HuH-7.5 (cell line): ENCODE data around the gene HPCAL4.

ENCODE experiments used
- DNase-seq: peaks from one replicate; pipeline ENCODE4 v3.0.0; 2011; ENCODE audit warnings: low spot score

Gene HPCAL4

DNA sequence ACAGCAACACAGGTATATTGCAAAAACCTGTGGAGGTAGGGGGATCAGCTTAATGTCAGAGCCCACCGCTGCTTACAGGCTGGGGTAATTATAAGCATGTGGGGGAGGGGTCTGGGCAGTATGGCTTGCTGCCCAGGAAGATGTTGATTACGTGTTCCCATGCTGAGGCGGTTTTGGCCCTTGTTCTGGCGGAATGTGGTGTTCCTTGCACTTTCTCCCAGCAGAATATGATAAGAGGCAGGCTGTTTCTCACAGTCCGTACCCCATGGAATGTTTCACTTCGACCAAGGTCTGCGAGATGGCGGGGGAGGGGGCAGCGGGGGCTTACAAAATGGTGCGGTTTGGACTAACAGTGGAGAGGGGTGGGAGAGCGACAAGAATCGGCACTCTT lies 9.8 kb upstream of the HPCAL4 start:
- DNase-seq = no peak

DNA sequence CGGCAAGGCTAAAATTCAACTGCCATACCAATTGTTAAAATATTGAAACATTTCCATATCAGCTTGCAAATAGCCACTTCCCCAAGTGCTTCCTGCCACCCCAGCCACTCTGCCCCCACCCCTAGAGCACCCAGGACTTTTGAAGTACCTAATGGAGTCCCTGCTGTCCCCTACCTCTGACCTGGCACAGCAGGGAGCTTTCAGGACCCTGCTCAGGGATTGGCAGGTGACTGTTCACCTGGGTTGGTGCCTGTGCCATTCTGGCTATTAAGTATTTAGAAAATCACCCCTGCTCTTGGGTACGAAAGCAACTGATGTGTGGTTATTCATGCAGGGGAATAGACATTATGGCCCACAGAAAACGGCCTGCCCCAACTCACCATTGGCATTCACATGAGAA lies 9.1 kb upstream of the HPCAL4 start:
- no peak for DNase-seq

DNA sequence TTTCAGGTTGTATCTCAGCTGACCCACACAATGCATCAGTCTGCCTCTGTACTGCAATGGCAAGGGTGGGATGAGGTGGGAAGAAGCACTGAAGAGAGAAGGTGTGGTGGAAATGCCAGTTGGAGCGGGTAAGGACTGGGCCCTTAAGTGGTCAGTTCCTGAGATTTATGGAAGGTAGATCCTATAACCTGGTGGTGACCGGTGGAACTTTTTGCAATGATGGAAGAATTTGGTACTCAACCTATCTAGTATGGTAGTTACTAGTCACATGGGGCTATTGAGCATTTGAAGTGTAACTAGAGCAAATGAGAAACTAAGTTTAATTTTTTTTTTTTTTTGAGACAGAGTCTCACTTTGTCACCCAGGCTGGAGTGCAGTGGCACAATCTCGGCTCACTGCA lies 8.2 kb upstream of the HPCAL4 start:
- no peak for DNase-seq

GRCh38 chr1:39698568-39698967 lies 7.3 kb upstream of the HPCAL4 start:
- no peak for DNase-seq

- no peak for DNase-seq
Measured at GRCh38 chr1:39696448-39696847, 5.2 kb upstream of the HPCAL4 start.

GRCh38 chr1:39695016-39695415 lies 3.8 kb upstream of the HPCAL4 start:
- no peak for DNase-seq

DNA sequence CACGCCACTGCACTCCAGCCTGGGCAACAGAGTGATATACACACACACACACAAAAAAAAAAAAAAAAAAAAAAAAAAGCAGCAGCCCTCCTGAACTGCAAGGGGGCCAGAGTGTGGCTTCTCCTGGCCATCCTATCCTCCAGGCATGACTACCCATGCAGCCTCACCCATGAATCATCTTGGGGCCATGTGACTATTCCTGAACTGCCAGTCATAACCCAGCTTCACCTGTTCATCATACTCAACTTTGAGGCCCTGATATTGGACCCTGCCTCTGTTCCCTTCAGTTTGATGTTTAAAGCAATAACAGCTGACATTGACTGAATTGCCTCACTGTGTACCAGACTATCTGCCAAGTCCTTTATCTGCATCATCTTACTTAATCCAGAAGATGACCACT lies 2.8 kb upstream of the HPCAL4 start:
- no peak for DNase-seq

GRCh38 chr1:39692152-39693074 lies 1.2 kb upstream of the HPCAL4 start:
- DNase-seq = no peak

DNA sequence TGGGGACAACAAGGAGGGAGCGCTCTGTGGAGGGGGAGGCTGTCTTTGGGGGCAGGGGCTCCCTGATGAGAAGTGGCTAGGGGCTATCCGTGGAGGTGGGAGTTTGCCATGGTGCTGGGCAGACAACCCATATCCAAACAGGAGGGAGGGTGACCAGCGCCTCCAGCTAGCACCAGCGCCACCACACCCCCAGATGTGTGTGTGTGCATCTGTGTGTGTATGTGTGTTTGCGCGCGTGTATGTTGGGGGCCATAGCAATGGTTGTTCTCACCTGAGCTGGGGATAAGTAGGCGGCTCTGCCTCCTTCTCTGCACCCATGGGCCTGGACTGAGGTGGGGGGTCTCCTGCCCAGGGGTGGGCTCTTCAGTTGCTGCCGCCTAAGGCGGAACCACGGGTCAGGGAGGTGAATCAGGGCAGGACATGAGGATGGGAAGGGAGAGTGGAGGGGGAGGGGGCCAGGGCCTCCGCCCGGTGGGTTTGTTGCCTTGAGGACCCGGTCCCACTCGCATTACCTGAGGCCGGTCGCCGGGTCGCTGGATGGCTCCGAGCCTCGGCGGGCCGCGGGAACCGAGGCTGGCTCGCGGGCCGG lies 345 bp downstream of the HPCAL4 start:
- DNase-seq = no peak

GRCh38 chr1:39690225-39690624 lies 1.0 kb downstream of the HPCAL4 start:
- no peak for DNase-seq

DNA sequence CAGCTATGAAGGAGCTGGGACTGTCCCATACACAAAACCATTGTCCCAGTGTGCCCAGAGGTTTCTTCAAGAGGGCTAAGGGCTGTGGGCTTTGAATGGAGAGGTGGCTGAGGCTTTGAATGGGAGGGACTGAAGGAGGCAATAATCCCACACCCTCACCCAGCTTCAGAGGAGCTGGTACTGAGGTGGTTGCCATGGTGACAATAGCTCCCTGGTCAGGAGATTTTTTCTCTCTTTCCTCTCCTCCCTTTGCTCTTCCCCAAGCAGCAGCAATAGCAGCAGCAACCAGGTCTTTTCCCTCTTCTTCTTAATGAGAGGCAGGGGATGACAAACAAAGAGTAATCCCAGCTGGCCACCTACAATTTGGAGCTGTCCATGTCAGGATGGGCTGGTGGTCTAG lies 1.6 kb downstream of the HPCAL4 start:
- no peak for DNase-seq

GRCh38 chr1:39689214-39689613 lies 2.0 kb downstream of the HPCAL4 start:
- DNase-seq = no peak

DNA sequence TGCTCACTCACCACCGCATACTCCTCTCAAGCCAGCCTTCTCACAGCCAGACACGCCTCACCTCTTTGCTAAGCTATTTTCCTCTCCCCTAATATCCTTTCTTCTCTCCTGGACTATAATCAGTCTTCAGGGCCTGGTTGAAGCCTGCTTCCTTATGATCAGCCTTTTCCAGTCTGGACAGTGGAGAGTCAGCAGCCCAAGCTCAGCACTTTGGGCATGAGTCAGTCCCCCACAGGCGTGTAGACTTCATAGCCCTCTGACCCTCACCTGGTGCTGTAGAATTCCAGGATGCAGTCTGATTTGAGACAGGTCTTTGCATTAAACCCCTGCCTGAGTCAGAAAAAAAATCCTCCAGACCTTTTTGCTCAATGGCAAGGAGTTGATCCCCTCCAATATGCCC lies 2.5 kb downstream of the HPCAL4 start:
- DNase-seq = no peak

DNA sequence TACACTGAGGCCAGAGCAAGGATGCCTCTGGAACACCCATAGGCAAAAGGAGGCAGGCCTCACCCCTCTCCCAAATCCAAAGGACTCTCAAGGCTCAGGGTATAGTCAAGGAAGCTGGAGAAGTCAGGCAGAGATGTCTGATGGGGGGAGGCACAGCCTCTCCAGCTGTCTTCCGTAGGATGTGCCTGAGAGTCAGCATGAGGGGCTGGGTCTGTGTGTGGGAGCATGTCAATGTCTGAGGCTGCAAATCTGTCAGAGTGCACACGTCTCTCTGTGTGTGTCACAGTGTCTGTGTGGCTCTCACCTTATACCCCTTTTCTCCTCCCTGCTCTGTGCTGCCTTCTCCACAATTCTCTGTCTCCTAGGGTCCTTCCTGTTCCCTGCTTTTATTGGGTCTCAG lies 4.0 kb downstream of the HPCAL4 start:
- DNase-seq = no peak

- DNase-seq = no peak
Measured at GRCh38 chr1:39685071-39685470, 6.2 kb downstream of the HPCAL4 start.

GRCh38 chr1:39684313-39684664 lies 6.9 kb downstream of the HPCAL4 start:
- DNase-seq = no peak

DNA sequence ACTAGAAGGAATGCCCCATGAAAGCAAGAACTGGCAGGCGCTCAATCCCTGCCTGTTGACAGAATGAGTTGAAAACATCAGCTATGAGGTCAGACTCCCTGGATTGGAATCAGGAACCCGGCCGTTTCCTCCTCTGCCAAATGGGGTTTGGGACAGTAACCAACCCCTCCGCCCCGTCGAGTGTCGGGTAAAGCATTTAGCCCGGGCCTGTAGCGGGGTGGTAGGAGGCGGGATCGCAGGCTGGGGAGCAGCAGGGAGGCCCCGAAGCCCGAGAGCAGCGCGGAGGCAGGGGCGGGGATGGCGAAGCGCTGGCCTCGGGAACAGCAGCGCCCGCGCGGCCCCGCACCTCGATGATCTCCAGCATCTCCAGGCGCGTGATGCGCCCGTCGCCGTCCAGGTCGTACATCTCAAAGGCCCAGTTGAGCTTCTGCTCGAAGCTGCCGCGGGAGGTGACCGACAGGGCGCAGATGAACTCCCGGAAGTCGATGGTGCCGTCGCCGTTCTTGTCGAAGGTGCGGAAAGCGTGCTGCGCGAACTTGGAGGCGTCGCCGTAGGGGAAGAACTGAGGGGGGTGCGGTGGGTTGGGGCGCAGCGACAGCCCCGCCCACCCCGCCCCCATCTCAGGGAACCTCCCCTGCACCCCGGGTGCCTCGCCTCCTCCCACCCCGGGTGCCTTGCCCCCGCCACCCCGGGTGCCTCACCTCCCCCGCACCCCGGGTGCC lies 7.5 kb downstream of the HPCAL4 start:
- DNase-seq = no peak

GRCh38 chr1:39681999-39682398 lies 9.2 kb downstream of the HPCAL4 start:
- DNase-seq = no peak

DNA sequence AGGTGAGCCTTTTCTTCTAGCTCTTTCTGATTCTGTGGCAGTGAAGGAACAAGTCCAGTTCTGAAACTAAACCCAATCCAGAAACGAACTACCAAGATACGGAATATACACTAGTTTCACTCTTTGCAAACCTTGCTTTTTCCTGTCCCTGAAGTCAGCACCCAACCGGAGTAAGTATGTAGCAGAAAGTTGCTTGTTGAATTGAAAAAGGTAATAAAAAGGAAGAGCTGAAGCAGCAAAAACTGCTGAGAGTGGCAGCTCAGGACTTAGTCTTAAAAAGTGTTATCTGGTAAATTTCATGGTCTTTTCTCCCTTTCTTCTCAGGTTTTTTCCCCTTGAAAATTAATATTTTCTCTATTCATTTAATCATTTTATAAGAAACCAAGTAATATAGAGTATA lies 9.9 kb downstream of the HPCAL4 start:
- DNase-seq = no peak

DNA sequence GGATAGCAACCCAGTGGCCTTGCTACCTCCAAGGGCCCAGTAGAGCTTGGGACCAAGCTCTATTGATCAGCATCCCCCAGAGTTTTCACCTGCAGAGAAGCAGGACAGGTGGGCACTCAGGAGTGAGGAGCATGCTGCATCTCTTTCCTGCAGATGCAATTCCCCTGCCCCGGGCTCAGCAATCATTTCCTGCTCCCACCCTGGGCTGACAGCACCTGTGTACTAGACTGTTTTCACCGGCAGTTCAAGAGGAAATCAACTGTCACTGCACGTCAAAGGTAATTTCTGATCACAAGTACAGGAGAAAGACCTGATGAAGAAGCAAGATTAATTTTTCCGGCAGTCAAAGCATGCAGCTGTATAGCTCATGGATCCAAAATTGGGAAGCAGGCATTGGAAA lies 10.5 kb downstream of the HPCAL4 start:
- DNase-seq = no peak

DNA sequence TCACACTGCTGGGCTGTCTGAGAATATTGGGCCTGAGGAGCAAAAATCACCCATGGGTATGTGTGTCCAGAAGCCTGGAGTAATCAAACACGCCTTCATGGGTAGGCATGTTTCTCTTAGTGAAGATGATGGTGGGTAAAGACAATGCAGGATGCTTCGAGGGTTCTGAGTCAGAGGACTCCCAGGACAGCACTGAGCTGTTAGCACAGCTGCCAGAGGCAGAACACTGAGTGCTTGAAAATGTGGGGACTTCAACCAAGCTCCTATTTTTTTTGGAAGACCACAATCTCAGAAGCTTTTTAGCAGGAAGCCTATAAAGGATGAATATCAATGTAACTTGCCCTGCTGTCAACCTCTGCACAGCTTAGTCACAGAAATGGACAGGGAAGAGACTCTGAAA lies 11.4 kb downstream of the HPCAL4 start:
- no peak for DNase-seq

- DNase-seq = no peak
Measured at GRCh38 chr1:39678889-39679288, 12.3 kb downstream of the HPCAL4 start.

DNA sequence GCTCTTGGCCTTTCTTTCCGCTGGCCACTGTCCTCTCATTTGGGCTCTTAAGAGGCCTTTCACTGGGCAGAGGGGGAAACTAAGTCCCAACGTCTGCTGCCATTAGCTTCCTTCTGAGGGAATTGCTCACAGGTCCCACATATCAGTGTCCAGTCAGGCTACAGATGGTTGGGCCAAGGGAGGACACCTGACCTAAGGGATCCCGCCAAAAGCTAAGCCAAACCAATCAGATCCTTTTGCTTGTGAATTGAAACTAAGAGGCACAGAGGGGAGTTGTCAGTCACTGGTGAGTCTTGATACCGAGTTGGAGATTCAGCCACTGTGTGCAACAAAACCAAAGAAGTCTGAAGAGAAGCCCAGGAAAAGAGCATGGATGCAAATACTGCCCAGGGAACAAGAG lies 13.6 kb downstream of the HPCAL4 start:
- DNase-seq = no peak
